Gastrocnemius medialis (tissue), 4 donors: ENCODE measurements around the gene DHRSX.

Experiments
- CTCF ChIP-seq, 5 experiments: fragments of 450-650 bp in 3 of 5; fragments of 200-600 bp in 2 of 5; sonication (generic) in 2 of 5; IDR thresholded peaks in 4 of 5; conservative IDR thresholded peaks in 1 of 5; 1 replicate in 4 of 5; 2 replicates in 1 of 5; pipeline ENCODE4 v1.5.1; 2016 to 2019; ENCODE audit warnings: antibody characterized with exemption in 5 of 5, mild to moderate bottlenecking in 3 of 5, moderate library complexity in 3 of 5
- POLR2A ChIP-seq, 2 donors: fragments of 450-650 bp; IDR thresholded peaks; one replicate each; pipeline ENCODE4 v1.6.1; 2017; ENCODE audit warnings: antibody characterized with exemption in 2 of 2, mild to moderate bottlenecking in 2 of 2, moderate library complexity in 2 of 2

GRCh38 chrX:2267890-2268289, 232.9 kb downstream of the DHRSX start:
- TF ChIP-seq POLR2A (IDR thresholded peaks at IDR 0.05) (no peak), CTCF (IDR thresholded peaks at IDR 0.05 in 4 of 5, conservative IDR thresholded peaks at IDR 0.05 in 1 of 5) (no peak)
